ENCODE results near the gene GATA3. TPM values are rescaled to one million over a fixed set of nuclear protein-coding genes. Genes with fewer than 3 reads are reported as not detected.

The GATA3 gene
- total and polyA plus RNA-seq, 2 donors, result 6.5 to 17.5 TPM

GRCh38 chr10:8066124-8066523 lies 11.6 kb downstream of the GATA3 start:
- no peak overlapping the region for H3K4me3 ChIP-seq (ENCODE audit: low read length in 2 of 2)
- H3K27ac ChIP-seq (ENCODE audit: low read depth in 1 of 2, low read length in 1 of 2), result no peak overlapping the region
- WGBS, result 88% methylated on average over 1 of the region's 1 CpG
- peaks cover 0 to 4% of the 10 kb centered on the region in 2 donors for H3K9me3 ChIP-seq (ENCODE audit: control insufficient read depth in 2 of 2, insufficient read depth in 1 of 2, low read length in 1 of 2)
- H3K27me3 ChIP-seq (ENCODE audit: control insufficient read depth in 2 of 2, insufficient read depth in 1 of 2, low read length in 1 of 2), result peaks cover 0 to 3% of the 10 kb centered on the region in 2 donors
- no peak for DNase-seq (ENCODE audit: low read depth in 6 of 9, low spot score in 9 of 9)
- peaks cover 18 to 43% of the 10 kb centered on the region in 2 donors for H3K4me1 ChIP-seq (ENCODE audit: control insufficient read depth in 2 of 2, insufficient read depth in 2 of 2, low read length in 2 of 2)
- H3K36me3 ChIP-seq (ENCODE audit: control insufficient read depth in 2 of 2, insufficient read depth in 2 of 2, low read length in 1 of 2), result peaks cover 72 to 96% of the 10 kb centered on the region in 2 donors

DNA sequence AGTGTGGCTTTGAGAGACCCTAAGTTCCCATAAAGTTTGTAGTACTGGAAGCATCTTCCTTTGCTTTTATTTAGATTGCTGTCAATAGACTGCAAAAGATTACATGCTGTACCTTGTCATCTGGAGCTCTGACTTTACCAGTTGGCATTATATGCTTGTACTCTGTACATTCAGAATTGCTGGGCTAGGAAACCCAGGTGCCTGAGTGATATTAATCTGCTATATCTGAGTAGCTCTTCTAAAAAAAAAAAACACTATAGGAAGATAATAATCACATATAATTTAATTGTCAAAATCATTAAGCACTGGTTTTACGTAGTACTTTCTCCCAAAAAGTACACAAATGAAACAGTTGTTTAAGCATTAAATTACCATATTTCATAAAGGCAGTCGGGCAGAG lies 12.3 kb downstream of the GATA3 start:
- Histone ChIP-seq H3K9me3 (ENCODE audit: control insufficient read depth in 2 of 2, insufficient read depth in 1 of 2, low read length in 1 of 2) (peaks cover 0 to under 1% of the 10 kb centered on the region in 2 donors), H3K4me1 (ENCODE audit: control insufficient read depth in 2 of 2, insufficient read depth in 2 of 2, low read length in 2 of 2) (peaks cover 14 to 39% of the 10 kb centered on the region in 2 donors), H3K27ac (ENCODE audit: low read depth in 1 of 2, low read length in 1 of 2) (no peak overlapping the region), H3K27me3 (ENCODE audit: control insufficient read depth in 2 of 2, insufficient read depth in 1 of 2, low read length in 1 of 2) (peaks cover 0 to under 1% of the 10 kb centered on the region in 2 donors), H3K36me3 (ENCODE audit: control insufficient read depth in 2 of 2, insufficient read depth in 2 of 2, low read length in 1 of 2) (peaks cover 72 to 96% of the 10 kb centered on the region in 2 donors), H3K4me3 (ENCODE audit: low read length in 2 of 2) (no peak overlapping the region)
- WGBS, result 97% methylated on average over 2 of the region's 2 CpGs
- no peak for DNase-seq (ENCODE audit: low read depth in 6 of 9, low spot score in 9 of 9)

DNA sequence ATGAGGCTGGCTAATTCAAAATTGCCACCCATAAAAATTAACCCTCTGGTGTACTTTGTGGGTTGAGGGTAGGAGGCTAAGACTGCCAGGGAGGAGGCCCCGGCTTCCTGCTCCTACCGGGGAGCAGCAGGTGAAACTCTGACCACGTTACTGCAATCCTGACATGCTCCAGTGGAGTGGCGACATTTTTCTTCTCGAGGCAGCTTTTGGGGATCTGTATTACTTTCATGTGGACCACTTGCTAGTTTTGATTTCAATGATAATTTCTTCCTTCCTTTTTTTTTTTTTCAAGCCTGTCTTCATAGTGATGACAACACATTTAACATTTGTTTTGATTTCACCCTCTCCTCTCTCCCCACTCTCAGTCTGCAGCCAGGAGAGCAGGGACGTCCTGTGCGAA lies 14.6 kb downstream of the GATA3 start:
- Histone ChIP-seq H3K4me1 (ENCODE audit: control insufficient read depth in 2 of 2, insufficient read depth in 2 of 2, low read length in 2 of 2) (peaks cover 3 to 23% of the 10 kb centered on the region in 2 donors), H3K4me3 (ENCODE audit: low read length in 2 of 2) (no peak overlapping the region), H3K9me3 (ENCODE audit: control insufficient read depth in 2 of 2, insufficient read depth in 1 of 2, low read length in 1 of 2) (no peaks in the 10 kb centered on the region), H3K27me3 (ENCODE audit: control insufficient read depth in 2 of 2, insufficient read depth in 1 of 2, low read length in 1 of 2) (no peaks in the 10 kb centered on the region), H3K27ac (ENCODE audit: low read depth in 1 of 2, low read length in 1 of 2) (no peak overlapping the region), H3K36me3 (ENCODE audit: control insufficient read depth in 2 of 2, insufficient read depth in 2 of 2, low read length in 1 of 2) (peaks cover 74 to 95% of the 10 kb centered on the region in 2 donors)
- no peak for DNase-seq (ENCODE audit: low read depth in 6 of 9, low spot score in 9 of 9)
- WGBS, result 76% methylated on average over 7 of the region's 7 CpGs

- DNase-seq (ENCODE audit: low read depth in 6 of 9, low spot score in 9 of 9), result no peak
- Histone ChIP-seq H3K4me3 (ENCODE audit: low read length in 2 of 2) (no peak overlapping the region), H3K27me3 (ENCODE audit: control insufficient read depth in 2 of 2, insufficient read depth in 1 of 2, low read length in 1 of 2) (no peaks in the 10 kb centered on the region), H3K4me1 (ENCODE audit: control insufficient read depth in 2 of 2, insufficient read depth in 2 of 2, low read length in 2 of 2) (peaks cover 3 to 20% of the 10 kb centered on the region in 2 donors), H3K9me3 (ENCODE audit: control insufficient read depth in 2 of 2, insufficient read depth in 1 of 2, low read length in 1 of 2) (no peaks in the 10 kb centered on the region), H3K27ac (ENCODE audit: low read depth in 1 of 2, low read length in 1 of 2) (no peak overlapping the region), H3K36me3 (ENCODE audit: control insufficient read depth in 2 of 2, insufficient read depth in 2 of 2, low read length in 1 of 2) (peaks cover 75 to 93% of the 10 kb centered on the region in 2 donors)
- 92% methylated on average over 7 of the region's 7 CpGs for WGBS
Measured at GRCh38 chr10:8069627-8070026, 15.1 kb downstream of the GATA3 start.

GRCh38 chr10:8070440-8070839 lies 16.0 kb downstream of the GATA3 start:
- Histone ChIP-seq H3K27ac (ENCODE audit: low read depth in 1 of 2, low read length in 1 of 2) (no peak overlapping the region), H3K4me3 (ENCODE audit: low read length in 2 of 2) (no peak overlapping the region), H3K36me3 (ENCODE audit: control insufficient read depth in 2 of 2, insufficient read depth in 2 of 2, low read length in 1 of 2) (peaks cover 75 to 95% of the 10 kb centered on the region in 2 donors), H3K27me3 (ENCODE audit: control insufficient read depth in 2 of 2, insufficient read depth in 1 of 2, low read length in 1 of 2) (no peaks in the 10 kb centered on the region), H3K4me1 (ENCODE audit: control insufficient read depth in 2 of 2, insufficient read depth in 2 of 2, low read length in 2 of 2) (peaks cover 3 to 20% of the 10 kb centered on the region in 2 donors), H3K9me3 (ENCODE audit: control insufficient read depth in 2 of 2, insufficient read depth in 1 of 2, low read length in 1 of 2) (no peaks in the 10 kb centered on the region)
- 98% methylated on average over 6 of the region's 6 CpGs for WGBS
- no peak for DNase-seq (ENCODE audit: low read depth in 6 of 9, low spot score in 9 of 9)

- peaks cover 70 to 95% of the 10 kb centered on the region in 2 donors for H3K36me3 ChIP-seq (ENCODE audit: control insufficient read depth in 2 of 2, insufficient read depth in 2 of 2, low read length in 1 of 2)
- no peak overlapping the region for H3K4me3 ChIP-seq (ENCODE audit: low read length in 2 of 2)
- no peaks in the 10 kb centered on the region for H3K27me3 ChIP-seq (ENCODE audit: control insufficient read depth in 2 of 2, insufficient read depth in 1 of 2, low read length in 1 of 2)
- no peaks in the 10 kb centered on the region for H3K9me3 ChIP-seq (ENCODE audit: control insufficient read depth in 2 of 2, insufficient read depth in 1 of 2, low read length in 1 of 2)
- DNase-seq (ENCODE audit: low read depth in 6 of 9, low spot score in 9 of 9), result no peak
- 96% methylated on average over 3 of the region's 3 CpGs for WGBS
- no peak overlapping the region for H3K27ac ChIP-seq (ENCODE audit: low read depth in 1 of 2, low read length in 1 of 2)
- H3K4me1 ChIP-seq (ENCODE audit: control insufficient read depth in 2 of 2, insufficient read depth in 2 of 2, low read length in 2 of 2), result peaks cover 3 to 19% of the 10 kb centered on the region in 2 donors
Measured at GRCh38 chr10:8071006-8071405, 16.5 kb downstream of the GATA3 start.

- Histone ChIP-seq H3K27ac (ENCODE audit: low read depth in 1 of 2, low read length in 1 of 2) (no peak overlapping the region), H3K4me1 (ENCODE audit: control insufficient read depth in 2 of 2, insufficient read depth in 2 of 2, low read length in 2 of 2) (peaks cover under 1 to 19% of the 10 kb centered on the region in 2 donors), H3K36me3 (ENCODE audit: control insufficient read depth in 2 of 2, insufficient read depth in 2 of 2, low read length in 1 of 2) (peaks cover 66 to 90% of the 10 kb centered on the region in 2 donors), H3K4me3 (ENCODE audit: low read length in 2 of 2) (no peak overlapping the region), H3K9me3 (ENCODE audit: control insufficient read depth in 2 of 2, insufficient read depth in 1 of 2, low read length in 1 of 2) (no peaks in the 10 kb centered on the region), H3K27me3 (ENCODE audit: control insufficient read depth in 2 of 2, insufficient read depth in 1 of 2, low read length in 1 of 2) (no peaks in the 10 kb centered on the region)
- DNase-seq (ENCODE audit: low read depth in 6 of 9, low spot score in 9 of 9), result no peak
- 95% methylated on average over 5 of the region's 5 CpGs for WGBS
Measured at GRCh38 chr10:8071666-8072065, 17.2 kb downstream of the GATA3 start.

- no peaks in the 10 kb centered on the region for H3K9me3 ChIP-seq (ENCODE audit: control insufficient read depth in 2 of 2, insufficient read depth in 1 of 2, low read length in 1 of 2)
- no peaks in the 10 kb centered on the region for H3K27me3 ChIP-seq (ENCODE audit: control insufficient read depth in 2 of 2, insufficient read depth in 1 of 2, low read length in 1 of 2)
- WGBS, result 96% methylated on average over 4 of the region's 4 CpGs
- H3K4me3 ChIP-seq (ENCODE audit: low read length in 2 of 2), result no peak overlapping the region
- H3K27ac ChIP-seq (ENCODE audit: low read depth in 1 of 2, low read length in 1 of 2), result no peak overlapping the region
- peaks cover 0 to 19% of the 10 kb centered on the region in 2 donors for H3K4me1 ChIP-seq (ENCODE audit: control insufficient read depth in 2 of 2, insufficient read depth in 2 of 2, low read length in 2 of 2)
- H3K36me3 ChIP-seq (ENCODE audit: control insufficient read depth in 2 of 2, insufficient read depth in 2 of 2, low read length in 1 of 2), result peaks cover 64 to 84% of the 10 kb centered on the region in 2 donors
- no peak for DNase-seq (ENCODE audit: low read depth in 6 of 9, low spot score in 9 of 9)
Measured at GRCh38 chr10:8072211-8072610, 17.7 kb downstream of the GATA3 start.

DNA sequence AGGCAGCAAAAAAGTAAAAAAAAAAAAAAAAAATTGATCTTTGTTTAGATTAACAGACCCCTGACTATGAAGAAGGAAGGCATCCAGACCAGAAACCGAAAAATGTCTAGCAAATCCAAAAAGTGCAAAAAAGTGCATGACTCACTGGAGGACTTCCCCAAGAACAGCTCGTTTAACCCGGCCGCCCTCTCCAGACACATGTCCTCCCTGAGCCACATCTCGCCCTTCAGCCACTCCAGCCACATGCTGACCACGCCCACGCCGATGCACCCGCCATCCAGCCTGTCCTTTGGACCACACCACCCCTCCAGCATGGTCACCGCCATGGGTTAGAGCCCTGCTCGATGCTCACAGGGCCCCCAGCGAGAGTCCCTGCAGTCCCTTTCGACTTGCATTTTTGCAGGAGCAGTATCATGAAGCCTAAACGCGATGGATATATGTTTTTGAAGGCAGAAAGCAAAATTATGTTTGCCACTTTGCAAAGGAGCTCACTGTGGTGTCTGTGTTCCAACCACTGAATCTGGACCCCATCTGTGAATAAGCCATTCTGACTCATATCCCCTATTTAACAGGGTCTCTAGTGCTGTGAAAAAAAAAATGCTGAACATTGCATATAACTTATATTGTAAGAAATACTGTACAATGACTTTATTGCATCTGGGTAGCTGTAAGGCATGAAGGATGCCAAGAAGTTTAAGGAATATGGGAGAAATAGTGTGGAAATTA lies 19.4 kb downstream of the GATA3 start:
- Histone ChIP-seq H3K4me1 (ENCODE audit: control insufficient read depth in 2 of 2, insufficient read depth in 2 of 2, low read length in 2 of 2) (peaks cover 0 to 15% of the 10 kb centered on the region in 2 donors), H3K36me3 (ENCODE audit: control insufficient read depth in 2 of 2, insufficient read depth in 2 of 2, low read length in 1 of 2) (peaks cover 60 to 72% of the 10 kb centered on the region in 2 donors), H3K27ac (ENCODE audit: low read depth in 1 of 2, low read length in 1 of 2) (no peak overlapping the region), H3K4me3 (ENCODE audit: low read length in 2 of 2) (no peak overlapping the region), H3K9me3 (ENCODE audit: control insufficient read depth in 2 of 2, insufficient read depth in 1 of 2, low read length in 1 of 2) (no peaks in the 10 kb centered on the region), H3K27me3 (ENCODE audit: control insufficient read depth in 2 of 2, insufficient read depth in 1 of 2, low read length in 1 of 2) (no peaks in the 10 kb centered on the region)
- WGBS, result 97% methylated on average over 15 of the region's 15 CpGs
- DNase-seq (ENCODE audit: low read depth in 6 of 9, low spot score in 9 of 9), result no peak

All from thymus (tissue), 11 donors.